Neural cell (in vitro differentiated cells): Measurements from ENCODE around the gene KIAA1191.

ENCODE experiments used
- CTCF ChIP-seq: fragments of 450-650 bp; IDR thresholded peaks from 2 replicates; pipeline ENCODE4 v1.5.1; 2014; ENCODE audit warnings: antibody characterized with exemption, mild to moderate bottlenecking, moderate library complexity; ENCODE audit not compliant: poor library complexity, severe bottlenecking
- POLR2AphosphoS5 ChIP-seq: IDR thresholded peaks from 2 replicates; pipeline ENCODE4 v1.6.1; 2012
- TAF1 ChIP-seq: IDR thresholded peaks from 2 replicates; pipeline ENCODE4 v1.6.1; 2012; ENCODE audit warnings: low read depth

GRCh38 chr5:176383961-176384360 lies 22.4 kb upstream of the KIAA1191 start:
- no peak for TF ChIP-seq CTCF
- TF ChIP-seq TAF1 = no peak
- TF ChIP-seq POLR2AphosphoS5 = no peak
